ENCODE measurements around the gene ETFB. TPM values are rescaled to one million over a fixed set of nuclear protein-coding genes. Genes with fewer than 3 reads are reported as not detected.

Gene ETFB
- total and polyA plus RNA-seq, 9 of the 15 experiments (the other 6 are each of a cell fraction or from before 2014, with no cell fraction given), result 18.1 to 143 (median 96.1) TPM

GRCh38 chr19:51327066-51328001 is 38.9 kb downstream of the ETFB start (continued):
- TF ChIP-seq KHSRP (IDR thresholded peaks at IDR 0.05) (no peak), ZNF518B (CRISPR knock-in tag; IDR thresholded peaks at IDR 0.05) (no peak), ZNF764 (CRISPR knock-in tag; IDR thresholded peaks at IDR 0.05; ENCODE audit: low read depth) (no peak), PRMT5 (CRISPR knock-in tag; IDR thresholded peaks at IDR 0.05) (no peak), ZNF217 (CRISPR knock-in tag; IDR thresholded peaks at IDR 0.05) (no peak), MCM5 (IDR thresholded peaks at IDR 0.05; ENCODE audit: low read depth) (no peak), MAFG (tag; conservative IDR thresholded peaks at IDR 0.05) (no peak), TEAD1 (CRISPR knock-in tag; IDR thresholded peaks at IDR 0.05) (peak in 1 of 2 experiments; percentile 57; a peak in 1 of 4 replicates), SNIP1 (IDR thresholded peaks at IDR 0.05; ENCODE audit: low read depth) (no peak), SUPT5H (IDR thresholded peaks at IDR 0.05) (peak; percentile 71), SREBF1 (IDR thresholded peaks at IDR 0.05; ENCODE audit: borderline replicate concordance, low read depth, low read length) (no peak), CBX5 (IDR thresholded peaks at IDR 0.05; ENCODE audit: borderline replicate concordance, low read depth) (no peak), ZFP91 (CRISPR knock-in tag; IDR thresholded peaks at IDR 0.05) (no peak), DMBX1 (CRISPR knock-in tag; IDR thresholded peaks at IDR 0.05; ENCODE audit: borderline replicate concordance) (no peak), CHAMP1 (IDR thresholded peaks at IDR 0.05) (no peak), HEY1 (CRISPR knock-in tag; IDR thresholded peaks at IDR 0.05; ENCODE audit: borderline replicate concordance) (no peak), PCBP2 (IDR thresholded peaks at IDR 0.05; ENCODE audit: low read depth, low read length, poor library complexity, severe bottlenecking) (no peak), MED1 (CRISPR knock-in tag; IDR thresholded peaks at IDR 0.05; ENCODE audit: borderline replicate concordance) (no peak), ZNF274 (IDR thresholded peaks at IDR 0.05; ENCODE audit: borderline replicate concordance, low read depth, low read length) (no peak), ZNF77 (CRISPR knock-in tag; IDR thresholded peaks at IDR 0.05) (no peak), SMAD2 (IDR thresholded peaks at IDR 0.05; ENCODE audit: low read depth, low read length) (no peak)

Data from K562 (cell line).